ENCODE data around the gene ADCY6.

The ADCY6 gene

DNA sequence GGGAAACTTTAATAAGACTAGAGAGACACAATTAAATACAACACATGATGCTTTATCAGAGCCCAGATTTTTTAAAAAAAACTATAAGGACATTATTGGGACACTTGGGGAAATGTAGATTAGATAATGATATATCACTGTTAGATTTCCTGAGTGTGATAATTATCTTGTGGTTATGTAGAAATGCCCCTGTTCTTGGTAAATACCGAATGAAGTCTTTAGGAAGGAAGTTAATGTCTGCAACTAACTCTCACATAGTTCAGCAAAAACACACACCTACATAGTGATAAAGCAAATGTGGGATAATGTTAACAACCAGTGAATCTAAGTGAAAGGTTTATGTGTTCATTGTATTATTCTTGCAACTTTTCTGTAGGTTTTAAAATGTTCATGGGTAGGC lies 14.8 kb upstream of the ADCY6 start:
- Histone ChIP-seq H3K9ac (ENCODE audit: low read length) (no peak overlapping the region), H3K56ac (ENCODE audit: low read length) (no peak overlapping the region), H2BK120ac (ENCODE audit: low read depth, low read length) (no peak overlapping the region), H3K23ac (ENCODE audit: low read length) (no peak overlapping the region), H3K4ac (ENCODE audit: low read depth, low read length) (no peak overlapping the region), H2AK5ac (ENCODE audit: low read length) (no peak overlapping the region), H4K5ac (ENCODE audit: low read length) (no peak overlapping the region), H3K27me3 (ENCODE audit: insufficient read depth, low read length, poor library complexity) (no peaks in the 10 kb centered on the region), H3K4me1 (ENCODE audit: control insufficient read depth, low read depth, low read length) (no peaks in the 10 kb centered on the region), H3K27ac (ENCODE audit: low read depth, low read length) (no peak overlapping the region), H2BK5ac (ENCODE audit: low read length) (no peak overlapping the region), H3K79me1 (ENCODE audit: low read length) (no peaks in the 10 kb centered on the region), H3K4me2 (ENCODE audit: low read length) (no peak overlapping the region), H3K4me3 (ENCODE audit: low read length) (no peak overlapping the region), H4K8ac (ENCODE audit: low read depth, low read length) (no peak overlapping the region), H3K36me3 (ENCODE audit: control insufficient read depth, insufficient read depth, low read length) (no peaks in the 10 kb centered on the region), H3K18ac (ENCODE audit: low read length) (no peak overlapping the region), H3K79me2 (ENCODE audit: control insufficient read depth, insufficient read depth, low read length) (no peaks in the 10 kb centered on the region), H2BK15ac (replicated peaks; ENCODE audit: low read depth) (no peak overlapping the region)
- DNase-seq, result no peak
- WGBS (ENCODE audit: extremely low coverage, insufficient coverage, low lambda C conversion rate), result no CpG with 5 or more reads among the region's 1 CpG

DNA sequence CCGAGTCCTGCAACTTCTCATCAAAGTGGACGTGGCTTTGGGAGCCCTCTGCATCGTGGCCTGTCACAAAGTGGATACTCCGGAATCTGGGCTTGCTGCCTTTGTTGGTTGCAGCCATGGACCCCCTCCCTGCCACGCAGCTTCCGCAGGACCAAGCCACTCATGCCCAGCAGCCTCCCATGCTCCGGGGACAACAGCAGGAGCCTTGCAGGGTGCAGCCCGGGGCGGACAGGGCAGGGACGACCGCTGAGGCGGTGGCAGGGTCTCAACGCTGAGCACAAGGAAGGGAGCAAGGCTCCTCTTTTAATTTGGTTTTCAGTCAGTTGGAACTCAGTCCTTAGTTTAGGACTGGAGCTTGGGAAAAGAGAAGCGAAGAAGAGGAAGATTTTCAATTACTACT lies 12.1 kb upstream of the ADCY6 start:
- H2BK120ac ChIP-seq (ENCODE audit: low read depth, low read length), result no peak overlapping the region
- H3K4me3 ChIP-seq (ENCODE audit: low read length), result no peak overlapping the region
- H3K4ac ChIP-seq (ENCODE audit: low read depth, low read length), result no peak overlapping the region
- H3K56ac ChIP-seq (ENCODE audit: low read length), result no peak overlapping the region
- no peak overlapping the region for H3K4me2 ChIP-seq (ENCODE audit: low read length)
- no peak overlapping the region for H3K18ac ChIP-seq (ENCODE audit: low read length)
- H4K5ac ChIP-seq (ENCODE audit: low read length), result no peak overlapping the region
- no peak overlapping the region for H2BK5ac ChIP-seq (ENCODE audit: low read length)
- DNase-seq, result no peak
- no peak overlapping the region for H2AK5ac ChIP-seq (ENCODE audit: low read length)
- no peaks in the 10 kb centered on the region for H3K79me2 ChIP-seq (ENCODE audit: control insufficient read depth, insufficient read depth, low read length)
- no peaks in the 10 kb centered on the region for H3K36me3 ChIP-seq (ENCODE audit: control insufficient read depth, insufficient read depth, low read length)
- H3K27me3 ChIP-seq (ENCODE audit: insufficient read depth, low read length, poor library complexity), result no peaks in the 10 kb centered on the region
- H3K23ac ChIP-seq (ENCODE audit: low read length), result no peak overlapping the region
- no peak overlapping the region for H4K8ac ChIP-seq (ENCODE audit: low read depth, low read length)
- H3K27ac ChIP-seq (ENCODE audit: low read depth, low read length), result no peak overlapping the region
- H3K79me1 ChIP-seq (ENCODE audit: low read length), result no peaks in the 10 kb centered on the region
- H3K9ac ChIP-seq (ENCODE audit: low read length), result no peak overlapping the region
- WGBS (ENCODE audit: extremely low coverage, insufficient coverage, low lambda C conversion rate), result no CpG with 5 or more reads among the region's 14 CpGs
- H2BK15ac ChIP-seq (replicated peaks; ENCODE audit: low read depth), result no peak overlapping the region
- no peaks in the 10 kb centered on the region for H3K4me1 ChIP-seq (ENCODE audit: control insufficient read depth, low read depth, low read length)

DNA sequence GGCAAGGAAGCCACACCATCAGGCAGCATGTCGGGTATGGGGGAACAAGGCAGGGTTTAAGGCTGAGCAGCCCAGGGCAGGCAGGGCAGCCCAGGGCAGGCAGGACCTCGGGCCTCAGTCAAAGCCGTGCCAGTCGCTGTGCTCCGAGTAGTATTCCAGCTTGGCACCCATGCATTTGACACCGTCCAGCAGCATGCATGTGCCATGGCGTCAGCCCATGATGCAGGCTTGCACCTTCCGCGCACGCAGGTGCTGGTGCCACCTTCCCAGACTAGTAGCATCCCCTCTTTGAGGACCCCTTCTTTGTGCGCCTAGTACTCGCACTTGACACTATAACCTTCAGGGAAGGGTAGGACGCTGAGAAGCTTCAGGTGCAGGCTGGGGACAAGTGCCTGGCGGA lies 11.6 kb upstream of the ADCY6 start:
- H3K27ac ChIP-seq (ENCODE audit: low read depth, low read length), result no peak overlapping the region
- no peak overlapping the region for H4K8ac ChIP-seq (ENCODE audit: low read depth, low read length)
- H2AK5ac ChIP-seq (ENCODE audit: low read length), result no peak overlapping the region
- no peaks in the 10 kb centered on the region for H3K79me1 ChIP-seq (ENCODE audit: low read length)
- no CpG with 5 or more reads among the region's 14 CpGs for WGBS (ENCODE audit: extremely low coverage, insufficient coverage, low lambda C conversion rate)
- no peak overlapping the region for H3K23ac ChIP-seq (ENCODE audit: low read length)
- H2BK5ac ChIP-seq (ENCODE audit: low read length), result no peak overlapping the region
- no peak overlapping the region for H4K5ac ChIP-seq (ENCODE audit: low read length)
- H3K36me3 ChIP-seq (ENCODE audit: control insufficient read depth, insufficient read depth, low read length), result no peaks in the 10 kb centered on the region
- no peaks in the 10 kb centered on the region for H3K79me2 ChIP-seq (ENCODE audit: control insufficient read depth, insufficient read depth, low read length)
- no peak overlapping the region for H3K56ac ChIP-seq (ENCODE audit: low read length)
- no peak overlapping the region for H3K18ac ChIP-seq (ENCODE audit: low read length)
- no peak overlapping the region for H3K9ac ChIP-seq (ENCODE audit: low read length)
- H3K4me3 ChIP-seq (ENCODE audit: low read length), result no peak overlapping the region
- H3K4me1 ChIP-seq (ENCODE audit: control insufficient read depth, low read depth, low read length), result no peaks in the 10 kb centered on the region
- H2BK120ac ChIP-seq (ENCODE audit: low read depth, low read length), result no peak overlapping the region
- no peak overlapping the region for H3K4ac ChIP-seq (ENCODE audit: low read depth, low read length)
- no peak overlapping the region for H3K4me2 ChIP-seq (ENCODE audit: low read length)
- no peak overlapping the region for H2BK15ac ChIP-seq (replicated peaks; ENCODE audit: low read depth)
- no peaks in the 10 kb centered on the region for H3K27me3 ChIP-seq (ENCODE audit: insufficient read depth, low read length, poor library complexity)
- DNase-seq, result no peak

DNA sequence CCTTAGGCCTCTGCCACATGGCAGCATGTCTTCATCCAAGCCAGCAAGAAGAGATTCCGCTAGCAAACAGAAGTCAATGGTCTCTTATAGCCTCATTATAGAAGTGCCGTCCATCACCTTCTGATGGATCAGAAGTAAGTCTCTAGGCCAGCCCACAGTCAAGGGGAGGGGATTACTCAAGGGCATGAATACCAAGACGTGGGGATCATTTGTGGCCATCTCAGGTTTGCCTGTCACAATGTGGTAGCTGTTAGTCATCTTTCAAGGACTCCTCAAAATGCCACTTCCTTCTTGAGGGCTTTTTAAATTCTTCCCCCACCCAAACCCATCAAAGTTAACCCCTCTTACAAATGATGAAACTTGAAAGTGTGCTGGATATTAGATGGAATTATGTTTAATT lies 8.1 kb upstream of the ADCY6 start:
- DNase-seq, result no peak
- H3K18ac ChIP-seq (ENCODE audit: low read length), result no peak overlapping the region
- no CpG with 5 or more reads among the region's 3 CpGs for WGBS (ENCODE audit: extremely low coverage, insufficient coverage, low lambda C conversion rate)

DNA sequence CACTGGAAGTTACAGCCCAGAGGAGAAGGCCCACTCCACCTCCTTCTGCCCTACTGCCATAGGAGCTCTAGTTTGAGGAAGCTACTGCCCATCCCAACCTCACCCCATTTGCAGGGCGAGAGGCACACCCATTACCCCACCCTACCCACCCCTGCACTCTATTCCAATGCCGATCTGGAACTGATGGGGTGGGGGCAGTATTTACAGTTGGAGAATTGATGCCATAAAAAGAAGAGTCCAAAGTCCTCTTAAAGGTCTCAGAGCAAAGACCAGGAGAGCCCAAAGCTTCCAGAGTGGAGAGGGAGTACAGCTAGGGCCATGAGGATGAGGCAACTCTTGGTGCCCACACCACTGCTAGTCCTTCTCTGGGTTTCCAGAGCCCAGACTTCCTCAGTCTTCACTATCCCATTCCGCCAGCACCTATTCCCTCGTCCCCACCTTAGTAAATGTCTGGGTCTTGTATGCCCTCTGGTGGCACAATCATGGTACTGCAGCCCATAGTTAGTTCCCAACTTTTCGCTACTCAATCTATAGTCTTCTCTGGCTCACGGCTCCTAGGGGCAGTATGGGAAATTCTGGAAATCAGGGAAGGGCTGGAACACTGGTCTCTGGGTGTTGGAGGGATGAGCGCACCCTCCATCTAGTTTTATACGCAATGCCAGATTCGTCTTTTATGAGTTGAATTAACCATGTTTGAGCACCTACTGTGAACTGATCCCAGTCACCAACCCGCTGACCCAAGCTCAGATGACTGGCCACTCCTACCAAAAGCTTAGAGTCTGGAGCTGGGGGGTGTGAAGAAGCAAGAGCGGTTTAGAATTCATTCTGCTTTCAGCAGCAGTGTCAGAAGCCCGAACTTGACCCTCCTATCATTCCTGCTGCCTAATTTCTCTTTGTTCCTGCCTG lies 6.9 kb upstream of the ADCY6 start:
- Histone ChIP-seq H3K23ac (ENCODE audit: low read length) (no peak overlapping the region), H3K79me2 (ENCODE audit: control insufficient read depth, insufficient read depth, low read length) (no peaks in the 10 kb centered on the region), H3K27me3 (ENCODE audit: insufficient read depth, low read length, poor library complexity) (no peaks in the 10 kb centered on the region), H3K4me3 (ENCODE audit: low read length) (no peak overlapping the region), H3K9ac (ENCODE audit: low read length) (no peak overlapping the region), H4K5ac (ENCODE audit: low read length) (no peak overlapping the region), H3K27ac (ENCODE audit: low read depth, low read length) (no peak overlapping the region), H2BK120ac (ENCODE audit: low read depth, low read length) (no peak overlapping the region), H2BK5ac (ENCODE audit: low read length) (no peak overlapping the region), H3K18ac (ENCODE audit: low read length) (no peak overlapping the region), H3K4me2 (ENCODE audit: low read length) (no peak overlapping the region), H2BK15ac (replicated peaks; ENCODE audit: low read depth) (no peak overlapping the region), H3K4ac (ENCODE audit: low read depth, low read length) (no peak overlapping the region), H3K79me1 (ENCODE audit: low read length) (no peaks in the 10 kb centered on the region), H2AK5ac (ENCODE audit: low read length) (no peak overlapping the region), H3K56ac (ENCODE audit: low read length) (no peak overlapping the region), H4K8ac (ENCODE audit: low read depth, low read length) (no peak overlapping the region), H3K36me3 (ENCODE audit: control insufficient read depth, insufficient read depth, low read length) (no peaks in the 10 kb centered on the region), H3K4me1 (ENCODE audit: control insufficient read depth, low read depth, low read length) (no peaks in the 10 kb centered on the region)
- no CpG with 5 or more reads among the region's 12 CpGs for WGBS (ENCODE audit: extremely low coverage, insufficient coverage, low lambda C conversion rate)
- DNase-seq, result peak; percentile 93

More for the DNA sequence above, 8.1 kb upstream of the ADCY6 start:
- no peak overlapping the region for H2BK15ac ChIP-seq (replicated peaks; ENCODE audit: low read depth)
- no peak overlapping the region for H3K4me2 ChIP-seq (ENCODE audit: low read length)
- H2BK5ac ChIP-seq (ENCODE audit: low read length), result no peak overlapping the region
- no peaks in the 10 kb centered on the region for H3K27me3 ChIP-seq (ENCODE audit: insufficient read depth, low read length, poor library complexity)
- no peak overlapping the region for H3K9ac ChIP-seq (ENCODE audit: low read length)
- no peak overlapping the region for H3K23ac ChIP-seq (ENCODE audit: low read length)
- H2BK120ac ChIP-seq (ENCODE audit: low read depth, low read length), result no peak overlapping the region
- no peaks in the 10 kb centered on the region for H3K79me2 ChIP-seq (ENCODE audit: control insufficient read depth, insufficient read depth, low read length)
- H3K27ac ChIP-seq (ENCODE audit: low read depth, low read length), result no peak overlapping the region
- no peak overlapping the region for H2AK5ac ChIP-seq (ENCODE audit: low read length)
- H3K4me1 ChIP-seq (ENCODE audit: control insufficient read depth, low read depth, low read length), result no peaks in the 10 kb centered on the region
- no peak overlapping the region for H3K4ac ChIP-seq (ENCODE audit: low read depth, low read length)
- no peak overlapping the region for H4K5ac ChIP-seq (ENCODE audit: low read length)
- no peak overlapping the region for H3K4me3 ChIP-seq (ENCODE audit: low read length)
- no peaks in the 10 kb centered on the region for H3K79me1 ChIP-seq (ENCODE audit: low read length)
- H3K56ac ChIP-seq (ENCODE audit: low read length), result no peak overlapping the region
- H3K36me3 ChIP-seq (ENCODE audit: control insufficient read depth, insufficient read depth, low read length), result no peaks in the 10 kb centered on the region
- H4K8ac ChIP-seq (ENCODE audit: low read depth, low read length), result no peak overlapping the region

DNA sequence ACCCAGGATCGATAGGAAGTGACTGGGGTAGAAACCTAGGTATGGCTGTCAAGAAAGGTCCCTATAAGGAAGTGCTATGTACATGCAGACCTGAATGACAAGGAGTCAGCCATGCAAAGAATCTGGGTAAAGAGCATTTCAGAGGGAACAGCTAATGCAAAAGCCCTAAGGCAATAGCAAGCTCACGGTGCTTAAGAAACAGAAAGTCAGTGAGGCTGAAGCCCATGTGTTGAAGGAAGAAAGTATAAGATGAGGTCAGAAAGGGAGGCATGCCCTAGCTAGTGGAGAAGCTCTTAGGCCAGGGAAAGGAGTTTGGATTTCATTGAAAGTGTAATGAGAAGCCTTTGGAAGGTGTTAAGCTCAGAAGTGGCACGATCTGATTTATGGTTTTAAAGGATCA lies 6.0 kb upstream of the ADCY6 start:
- H3K36me3 ChIP-seq (ENCODE audit: control insufficient read depth, insufficient read depth, low read length), result no peaks in the 10 kb centered on the region
- H4K5ac ChIP-seq (ENCODE audit: low read length), result no peak overlapping the region
- H3K79me1 ChIP-seq (ENCODE audit: low read length), result no peaks in the 10 kb centered on the region
- H3K79me2 ChIP-seq (ENCODE audit: control insufficient read depth, insufficient read depth, low read length), result no peaks in the 10 kb centered on the region
- H3K4me3 ChIP-seq (ENCODE audit: low read length), result no peak overlapping the region
- H2AK5ac ChIP-seq (ENCODE audit: low read length), result no peak overlapping the region
- no peak overlapping the region for H3K4me2 ChIP-seq (ENCODE audit: low read length)
- H2BK120ac ChIP-seq (ENCODE audit: low read depth, low read length), result no peak overlapping the region
- no peak overlapping the region for H3K4ac ChIP-seq (ENCODE audit: low read depth, low read length)
- H3K4me1 ChIP-seq (ENCODE audit: control insufficient read depth, low read depth, low read length), result no peaks in the 10 kb centered on the region
- no peak overlapping the region for H2BK15ac ChIP-seq (replicated peaks; ENCODE audit: low read depth)
- no peak overlapping the region for H4K8ac ChIP-seq (ENCODE audit: low read depth, low read length)
- no peak overlapping the region for H3K23ac ChIP-seq (ENCODE audit: low read length)
- no peak overlapping the region for H2BK5ac ChIP-seq (ENCODE audit: low read length)
- no peak overlapping the region for H3K27ac ChIP-seq (ENCODE audit: low read depth, low read length)
- no CpG with 5 or more reads among the region's 3 CpGs for WGBS (ENCODE audit: extremely low coverage, insufficient coverage, low lambda C conversion rate)
- no peak overlapping the region for H3K18ac ChIP-seq (ENCODE audit: low read length)
- peak; percentile 94 for DNase-seq
- H3K9ac ChIP-seq (ENCODE audit: low read length), result no peak overlapping the region
- H3K56ac ChIP-seq (ENCODE audit: low read length), result no peak overlapping the region
- H3K27me3 ChIP-seq (ENCODE audit: insufficient read depth, low read length, poor library complexity), result no peaks in the 10 kb centered on the region

All from mesendoderm (in vitro differentiated cells).